ENCODE data around the gene MPHOSPH10. TPM values are rescaled to one million over a fixed set of nuclear protein-coding genes. Genes with fewer than 3 reads are reported as not detected.

Gene MPHOSPH10
- total and polyA plus RNA-seq, 2 donors (not counting 3 experiments of a cell fraction or from before 2014, with no cell fraction given) = 4.4 to 38.8 TPM

- TF ChIP-seq GATA2 (IDR thresholded peaks at IDR 0.05; ENCODE audit: insufficient read depth, insufficient read length, low read depth, low read length) = no peak
- DNase-seq (ENCODE audit: low read depth, low spot score) (no peak), FAIRE-seq (no peak)
- no peak overlapping the region for H3K4me2 ChIP-seq (ENCODE audit: insufficient read depth, low read length)
- no peak overlapping the region for H3K27ac ChIP-seq (ENCODE audit: insufficient read depth, low read depth, low read length)
- dilution Hi-C loops (cut with MboI; ENCODE audit: extremely low pct_ligation_motif_present, low sequenced_read_pairs) (no loop called here), intact Hi-C loops (cut with micrococcal nuclease) (no loop called here)
- no TSS peak for BruUV-seq (replicated peaks)
- ChIA-PET POLR2A (no interaction called here), CTCF (interaction anchor here (0.7 to 1.7 kb wide), 2 partner anchors 26 to 179 kb away, joined by 3 to 11 read pairs; no protein-coding TSS in a partner anchor)
- no peak overlapping the region for H3K9ac ChIP-seq (replicated peaks; ENCODE audit: extremely low read depth, insufficient read depth, low read length)
- peaks cover 0 to 2% of the 10 kb centered on the region in 2 experiments for H3K36me3 ChIP-seq (ENCODE audit: control insufficient read depth in 2 of 2, extremely low read depth in 1 of 2, insufficient read depth in 2 of 2, low read length in 2 of 2)
- no peaks in the 10 kb centered on the region for H3K27me3 ChIP-seq (ENCODE audit: control insufficient read depth in 2 of 2, insufficient read depth in 2 of 2, low read length in 2 of 2)
- H3K4me3 ChIP-seq (replicated peaks in 1 of 3; ENCODE audit: insufficient read depth in 1 of 3, low read depth in 1 of 3, low read length in 3 of 3) = no peak overlapping the region
- H4K20me1 ChIP-seq (replicated peaks; ENCODE audit: control insufficient read depth, extremely low read depth, insufficient read depth, low read length) = no peaks in the 10 kb centered on the region
- H3K4me1 ChIP-seq (ENCODE audit: control insufficient read depth, extremely low read depth, insufficient read depth, low read length) = peaks cover 13% of the 10 kb centered on the region
- H2AFZ ChIP-seq (ENCODE audit: low read depth, low read length) = no peak overlapping the region
- H3K79me2 ChIP-seq (ENCODE audit: control insufficient read depth, insufficient read depth, low read length) = peaks cover 23% of the 10 kb centered on the region
- H3K9me1 ChIP-seq (replicated peaks; ENCODE audit: control insufficient read depth, extremely low read depth, insufficient read depth, low read length) = no peaks in the 10 kb centered on the region
- H3K9me3 ChIP-seq (replicated peaks; ENCODE audit: control insufficient read depth, insufficient read depth, low read length) = no peaks in the 10 kb centered on the region
Observed at GRCh38 chr2:71126957-71127356, 3.5 kb upstream of the MPHOSPH10 start.

GRCh38 chr2:71129114-71129901 lies 1.1 kb upstream of the MPHOSPH10 start:
- Histone ChIP-seq H3K9me1 (replicated peaks; ENCODE audit: control insufficient read depth, extremely low read depth, insufficient read depth, low read length) (no peaks in the 10 kb centered on the region), H3K4me1 (ENCODE audit: control insufficient read depth, extremely low read depth, insufficient read depth, low read length) (peaks cover 16% of the 10 kb centered on the region), H3K9me3 (replicated peaks; ENCODE audit: control insufficient read depth, insufficient read depth, low read length) (no peaks in the 10 kb centered on the region), H3K27ac (ENCODE audit: insufficient read depth, low read depth, low read length) (peak overlapping the region; percentile 72), H3K4me2 (ENCODE audit: insufficient read depth, low read length) (peak overlapping the region; percentile 84), H3K9ac (replicated peaks; ENCODE audit: extremely low read depth, insufficient read depth, low read length) (peak overlapping the region; percentile 73), H3K79me2 (ENCODE audit: control insufficient read depth, insufficient read depth, low read length) (peaks cover 36% of the 10 kb centered on the region), H3K36me3 (ENCODE audit: control insufficient read depth in 2 of 2, extremely low read depth in 1 of 2, insufficient read depth in 2 of 2, low read length in 2 of 2) (peaks cover 0 to 6% of the 10 kb centered on the region in 2 experiments), H3K27me3 (ENCODE audit: control insufficient read depth in 2 of 2, insufficient read depth in 2 of 2, low read length in 2 of 2) (no peaks in the 10 kb centered on the region), H2AFZ (ENCODE audit: low read depth, low read length) (peak overlapping the region; percentile 72), H3K4me3 (replicated peaks in 1 of 3; ENCODE audit: insufficient read depth in 1 of 3, low read depth in 1 of 3, low read length in 3 of 3) (peak overlapping the region; percentile 53 to 92 (median 90)), H4K20me1 (replicated peaks; ENCODE audit: control insufficient read depth, extremely low read depth, insufficient read depth, low read length) (no peaks in the 10 kb centered on the region)
- FAIRE-seq = peak; percentile 73
- TSS peak; percentile 50 for BruUV-seq (replicated peaks)
- TF ChIP-seq MYC (IDR thresholded peaks at IDR 0.05; ENCODE audit: low read depth, low read length) (no peak), GATA2 (IDR thresholded peaks at IDR 0.05; ENCODE audit: insufficient read depth, insufficient read length, low read depth, low read length) (no peak), FOS (IDR thresholded peaks at IDR 0.05; ENCODE audit: borderline replicate concordance, insufficient read depth, low read length) (no peak), JUN (IDR thresholded peaks at IDR 0.05; ENCODE audit: borderline replicate concordance, insufficient read depth, insufficient read length, low read depth) (no peak), CTCF (IDR thresholded peaks at IDR 0.05; ENCODE audit: extremely low read depth in 1 of 2, insufficient read depth in 1 of 2, low read depth in 1 of 2, low read length in 2 of 2) (no peak), POLR2A (IDR thresholded peaks at IDR 0.05; ENCODE audit: low read depth, low read length) (no peak), MAX (IDR thresholded peaks at IDR 0.05; ENCODE audit: insufficient read depth, insufficient read length) (no peak), POLR2AphosphoS5 (IDR thresholded peaks at IDR 0.05; ENCODE audit: insufficient read depth, low read depth, low read length) (no peak), EZH2 (IDR thresholded peaks at IDR 0.05; ENCODE audit: borderline replicate concordance, low read depth, low read length, severe bottlenecking) (no peak)
- intact Hi-C loops (cut with micrococcal nuclease) (no loop called here), dilution Hi-C loops (cut with MboI; ENCODE audit: extremely low pct_ligation_motif_present, low sequenced_read_pairs) (no loop called here)
- CTCF ChIA-PET = interaction anchor here (2.4 kb wide), 1 partner anchor 29 kb away, joined by 15 read pairs; no protein-coding TSS in a partner anchor
- POLR2A ChIA-PET = no interaction called here
- peak; percentile 39 for DNase-seq (ENCODE audit: low read depth, low spot score)

All from endothelial cell of umbilical vein (primary cell).